Measurements from ENCODE around the gene TAF9B.
A peak's percentile ranks its signal among the peaks of the same experiment; 100 is the strongest.

TAF9B gene

GRCh38 chrX:78111140-78111931 is 28.1 kb downstream of the TAF9B start:
- in situ Hi-C loops (cut with MboI; ENCODE audit: low sequenced_read_pairs, unreplicated experiment), result no loop called here
- TF ChIP-seq CTCF (IDR thresholded peaks at IDR 0.05; ENCODE audit: borderline replicate concordance, control extremely low read depth, extremely low read depth, insufficient read depth, missing control alignments), result no peak

GRCh38 chrX:78109458-78109857 is 30.0 kb downstream of the TAF9B start:
- no peak for DNase-seq (ENCODE audit: low spot score)
- no peak for TF ChIP-seq CTCF (IDR thresholded peaks at IDR 0.05; ENCODE audit: borderline replicate concordance, control extremely low read depth, extremely low read depth, insufficient read depth, missing control alignments)
- in situ Hi-C loops (cut with MboI; ENCODE audit: low sequenced_read_pairs, unreplicated experiment), result no loop called here

More at GRCh38 chrX:78111140-78111931, 28.1 kb downstream of the TAF9B start:
- DNase-seq (ENCODE audit: low spot score), result no peak

- TF ChIP-seq CTCF (IDR thresholded peaks at IDR 0.05; ENCODE audit: borderline replicate concordance, control extremely low read depth, extremely low read depth, insufficient read depth, missing control alignments), result no peak
- DNase-seq (ENCODE audit: low spot score), result no peak
- in situ Hi-C loops (cut with MboI; ENCODE audit: low sequenced_read_pairs, unreplicated experiment), result no loop called here
Observed at GRCh38 chrX:78106651-78106986, 32.8 kb downstream of the TAF9B start.

- no peak for DNase-seq (ENCODE audit: low spot score)
- no peak for TF ChIP-seq CTCF (IDR thresholded peaks at IDR 0.05; ENCODE audit: borderline replicate concordance, control extremely low read depth, extremely low read depth, insufficient read depth, missing control alignments)
- in situ Hi-C loops (cut with MboI; ENCODE audit: low sequenced_read_pairs, unreplicated experiment), result no loop called here
Observed at GRCh38 chrX:78105944-78106650, 33.4 kb downstream of the TAF9B start.

GRCh38 chrX:78104447-78105176 is 34.8 kb downstream of the TAF9B start:
- in situ Hi-C loops (cut with MboI; ENCODE audit: low sequenced_read_pairs, unreplicated experiment), result no loop called here
- no peak for TF ChIP-seq CTCF (IDR thresholded peaks at IDR 0.05; ENCODE audit: borderline replicate concordance, control extremely low read depth, extremely low read depth, insufficient read depth, missing control alignments)
- peak; percentile 27 for DNase-seq (ENCODE audit: low spot score)

- in situ Hi-C loops (cut with MboI; ENCODE audit: low sequenced_read_pairs, unreplicated experiment), result no loop called here
- DNase-seq (ENCODE audit: low spot score), result peak; percentile 92
- no peak for TF ChIP-seq CTCF (IDR thresholded peaks at IDR 0.05; ENCODE audit: borderline replicate concordance, control extremely low read depth, extremely low read depth, insufficient read depth, missing control alignments)
Observed at GRCh38 chrX:78103623-78104446, 35.6 kb downstream of the TAF9B start, which contains the start of gene PGK1. Gene PGK1, plus strand, starts transcription at chrX:78104248. Its CDS starts 93 bp downstream, at chrX:78104341.
